Activated CD4-positive, alpha-beta T cell treated with anti-CD3 and anti-CD28 coated beads, Interleukin-2, Interleukin-6, amounts not matched to agents 100 ng/mL and 50 ng/mL, durations not matched to agents 16 hours and 8 hours (primary cell): ENCODE data around the gene NUP188.
A peak's percentile ranks its signal among the peaks of the same experiment; 100 is the strongest.
"Not testable (repeated sequence)": the region's sequence is repeated elsewhere in the genome, so short reads cannot be mapped to it uniquely, and the experiment has no call there.

Experiments
- DNase-seq: peaks from one replicate; pipeline ENCODE4 v3.0.0-alpha.2; 2020

The NUP188 gene

DNA sequence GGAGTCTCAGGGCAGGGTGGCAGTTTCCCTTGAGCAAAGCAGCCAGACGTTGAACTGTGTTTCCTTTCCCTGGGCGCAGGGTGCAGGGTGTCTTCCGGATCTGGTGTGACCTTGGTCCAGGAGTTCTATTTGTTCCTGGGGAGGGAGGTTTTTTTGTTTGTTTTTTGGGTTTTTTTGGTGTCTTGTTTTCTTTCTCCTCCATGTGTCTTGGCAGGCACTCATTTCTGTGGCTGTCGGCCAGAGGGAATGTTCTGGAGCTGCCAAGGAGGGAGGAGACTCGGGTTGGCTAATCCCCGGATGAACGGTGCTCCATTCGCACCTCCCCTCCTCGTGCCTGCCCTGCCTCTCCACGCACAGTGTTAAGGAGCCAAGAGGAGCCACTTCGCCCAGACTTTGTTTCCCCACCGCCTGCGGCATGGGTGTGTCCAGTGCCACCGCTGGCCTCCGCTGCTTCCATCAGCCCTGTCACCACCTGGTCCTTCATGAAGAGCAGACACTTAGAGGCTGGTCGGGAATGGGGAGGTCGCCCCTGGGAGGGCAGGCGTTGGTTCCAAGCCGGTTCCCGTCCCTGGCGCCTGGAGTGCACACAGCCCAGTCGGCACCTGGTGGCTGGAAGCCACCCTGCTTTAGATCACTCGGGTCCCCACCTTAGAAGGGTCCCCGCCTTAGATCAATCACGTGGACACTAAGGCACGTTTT, 30.2 kb upstream of the NUP188 start:
- DNase-seq, result no peak

GRCh38 chr9:128918921-128919320, 28.6 kb upstream of the NUP188 start:
- DNase-seq, result no peak

DNA sequence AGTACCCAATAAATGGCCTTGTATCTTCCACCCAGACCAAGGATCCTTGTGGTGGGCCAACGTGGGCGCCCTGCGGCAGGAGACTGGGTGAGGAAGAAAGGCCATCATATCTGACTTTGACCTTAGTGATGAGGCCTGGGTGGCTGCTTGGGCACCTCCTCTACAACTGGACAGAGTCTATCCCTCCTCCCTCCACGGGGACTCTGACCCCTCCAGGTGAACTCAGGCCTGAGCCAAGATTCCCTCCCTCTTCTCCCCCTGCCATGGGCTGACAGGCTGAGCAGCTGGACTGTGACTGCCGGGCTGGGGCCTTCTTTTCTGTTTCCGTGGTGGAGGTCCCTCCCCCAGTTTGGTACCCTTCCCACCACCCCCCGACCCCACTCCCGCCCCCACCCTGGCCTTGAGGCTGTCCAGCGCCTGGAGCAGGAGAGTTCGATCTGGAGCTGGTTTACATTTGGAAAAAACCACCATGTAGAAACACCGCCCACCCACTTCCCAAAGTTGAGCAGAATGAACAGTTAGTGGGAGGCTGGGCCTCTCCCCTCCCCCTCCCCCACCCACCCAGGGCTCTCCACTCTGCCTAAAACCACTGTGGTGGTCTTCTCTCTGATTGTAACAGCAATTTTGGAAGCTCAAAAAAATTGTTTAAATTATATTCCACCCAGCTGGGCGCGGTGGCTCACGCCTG, 28.0 kb upstream of the NUP188 start:
- no peak for DNase-seq

DNA sequence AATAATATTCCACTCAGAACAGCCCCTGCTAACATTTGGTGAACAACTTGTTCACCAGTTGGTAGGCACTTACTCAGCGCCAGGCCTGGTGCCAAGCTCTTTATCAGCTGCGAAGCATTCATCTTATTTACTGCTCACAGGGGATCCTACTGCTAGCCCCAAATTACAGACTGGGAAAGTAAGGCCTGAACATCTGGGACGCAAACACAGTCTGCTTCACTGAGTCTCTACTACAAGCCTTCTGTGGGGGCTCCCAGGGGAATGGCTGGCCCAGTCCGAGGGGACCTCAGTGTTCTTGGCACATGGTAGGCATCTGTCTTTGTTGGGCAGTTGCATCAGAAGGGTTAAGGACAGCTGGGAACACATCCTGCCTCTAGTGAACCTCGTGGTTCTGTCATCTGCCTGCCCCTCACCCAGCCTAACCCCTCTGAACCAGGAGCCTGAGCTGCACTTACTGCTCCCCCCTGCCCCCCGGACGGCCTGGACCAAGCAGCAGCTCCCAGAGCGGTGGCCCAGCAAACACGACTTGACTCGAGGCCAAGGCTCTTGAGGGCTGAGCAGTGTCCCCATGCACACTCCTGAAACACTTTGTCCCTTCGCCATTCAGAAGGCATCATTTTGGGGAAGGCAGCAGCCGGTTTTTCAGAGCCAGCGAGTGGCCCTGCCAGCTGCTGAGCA, 27.0 kb upstream of the NUP188 start, which contains the start of gene PHYHD1:
Gene PHYHD1, plus strand, starts transcription at position 602 of the 678 bp plus-strand sequence. CDS start 1,342 bp downstream, outside the sequence.
- no peak for DNase-seq

DNA sequence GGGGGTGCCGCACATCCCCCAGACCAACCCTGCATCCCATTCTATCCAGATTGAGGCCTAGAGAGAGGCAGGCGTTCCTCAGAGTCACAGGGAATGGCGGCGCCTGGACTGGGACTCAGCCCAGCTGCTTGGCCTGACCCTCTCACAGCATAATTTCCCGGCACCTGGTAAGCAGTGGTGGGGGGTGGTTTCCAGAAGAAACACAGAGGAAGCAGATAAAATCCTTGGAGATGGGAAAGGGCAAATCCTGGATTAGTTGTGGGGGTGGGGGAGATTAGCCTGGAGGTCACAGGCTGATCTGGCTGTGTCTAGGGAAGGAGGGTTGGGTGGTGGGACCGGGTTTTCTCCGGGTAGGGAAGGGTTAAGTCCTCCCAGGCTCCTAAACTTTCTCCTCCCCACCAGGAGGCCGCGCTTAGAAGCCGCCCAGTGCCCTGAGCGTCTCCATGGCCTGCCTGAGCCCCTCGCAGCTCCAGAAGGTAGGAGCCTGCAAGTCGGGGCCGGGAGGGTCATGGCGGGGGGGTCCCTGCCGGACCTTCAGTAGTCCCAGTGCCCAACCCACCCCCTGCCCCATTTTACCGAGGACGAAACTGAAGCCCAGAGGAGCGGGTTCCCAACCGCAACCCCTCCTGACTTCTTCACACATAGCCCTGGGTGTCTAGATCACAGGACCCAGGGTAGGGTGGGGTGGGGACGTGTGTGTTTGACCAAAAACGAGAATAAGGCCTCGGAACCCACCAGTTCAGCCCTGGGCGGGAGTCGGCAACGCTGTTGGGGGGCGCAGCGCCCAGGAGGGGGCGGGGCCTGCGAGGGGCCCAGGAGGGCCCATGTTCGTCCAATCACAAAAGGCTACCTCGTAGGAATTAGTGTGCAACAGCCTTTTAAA, 25.4 kb upstream of the NUP188 start:
- no peak for DNase-seq

DNA sequence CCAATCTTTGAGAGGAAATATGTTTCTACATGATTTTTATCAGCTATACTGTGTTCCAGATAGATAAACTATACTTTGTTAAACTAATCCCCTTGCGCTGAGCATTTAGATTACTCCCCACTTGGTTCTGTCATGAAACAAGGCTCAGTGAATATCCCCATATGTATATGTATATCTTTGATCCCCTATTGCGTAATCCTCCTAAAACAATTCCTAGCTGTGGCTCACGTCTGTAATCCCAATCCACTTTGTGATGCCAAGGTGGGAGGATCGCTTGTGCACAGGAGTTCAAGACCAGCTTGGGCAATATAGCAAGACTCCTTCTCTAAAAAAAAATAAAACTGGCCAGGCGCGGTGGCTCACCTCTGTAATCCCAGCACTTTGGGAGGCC, 24.0 kb upstream of the NUP188 start:
- DNase-seq, result no peak

GRCh38 chr9:128927731-128928411, 19.6 kb upstream of the NUP188 start:
- peak; percentile 59 for DNase-seq

GRCh38 chr9:128928624-128929023, 18.9 kb upstream of the NUP188 start:
- no peak for DNase-seq

- DNase-seq, result no peak
Measured at GRCh38 chr9:128929560-128929959, 17.9 kb upstream of the NUP188 start.

DNA sequence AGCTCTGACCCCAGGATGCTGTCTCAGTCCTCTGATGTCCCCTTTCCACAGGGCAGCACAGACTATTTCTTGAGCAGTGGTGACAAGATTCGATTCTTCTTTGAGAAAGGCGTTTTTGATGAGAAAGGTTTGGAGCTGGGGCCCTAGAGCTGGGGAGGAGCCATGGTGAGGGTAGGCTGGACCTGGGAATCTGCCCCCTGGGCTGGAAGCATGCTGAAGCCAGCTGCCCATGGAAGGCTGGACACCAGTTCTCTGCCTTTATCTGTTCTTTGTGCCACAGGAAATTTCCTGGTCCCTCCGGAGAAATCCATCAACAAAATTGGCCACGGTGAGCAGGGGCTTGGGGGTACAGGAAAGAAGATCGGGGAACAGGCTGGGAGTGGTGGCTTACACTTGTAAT, 13.8 kb upstream of the NUP188 start:
- no peak for DNase-seq

GRCh38 chr9:128936171-128936865, 11.2 kb upstream of the NUP188 start:
- no peak for DNase-seq

DNA sequence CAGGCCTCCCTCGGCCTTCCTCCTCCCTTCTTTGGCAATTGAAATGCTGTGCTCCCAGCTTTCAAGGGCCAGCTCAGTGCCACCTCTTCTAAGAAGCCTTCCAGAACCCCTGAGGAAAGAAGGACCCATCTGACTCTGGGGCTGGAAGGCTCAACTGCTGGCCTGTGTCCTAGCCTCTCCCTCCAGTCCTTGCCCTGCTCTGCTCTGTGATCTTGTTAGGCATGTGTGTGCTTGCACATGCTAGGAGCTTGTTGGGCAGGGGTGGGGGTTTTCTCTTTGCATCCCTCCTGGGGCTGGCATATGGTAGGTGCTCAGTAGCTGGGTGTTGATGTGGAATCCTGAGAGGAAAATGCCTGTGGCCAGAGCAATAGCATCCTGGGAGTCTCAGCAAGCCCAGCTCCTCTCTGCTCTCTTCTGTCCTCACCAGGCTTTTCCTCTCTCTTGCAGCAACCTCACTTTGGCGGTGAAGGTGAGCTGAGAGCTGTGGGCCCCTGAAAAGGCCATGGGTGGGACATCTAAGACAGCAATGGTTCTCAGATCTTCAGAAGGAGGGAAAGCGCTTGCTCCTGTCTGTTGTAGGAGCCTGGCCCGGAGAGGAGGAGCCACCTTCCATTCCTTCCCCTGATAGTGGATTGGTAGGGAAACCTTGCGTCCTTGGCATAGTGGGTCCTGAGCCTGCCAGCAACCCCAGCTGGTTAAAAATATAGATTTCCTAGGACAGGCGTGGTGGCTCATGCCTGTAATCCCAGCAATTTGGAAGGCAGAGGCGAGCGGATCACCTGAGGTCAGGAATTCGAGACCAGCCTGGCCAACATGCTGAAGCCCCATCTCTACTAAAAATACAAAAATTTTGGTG, 10.0 kb upstream of the NUP188 start:
- DNase-seq, result no peak

GRCh38 chr9:128940271-128940921, 7.1 kb upstream of the NUP188 start:
- DNase-seq, result no peak

GRCh38 chr9:128940946-128941755, 6.3 kb upstream of the NUP188 start:
- no peak for DNase-seq

GRCh38 chr9:128943832-128944620, 3.5 kb upstream of the NUP188 start:
- no peak for DNase-seq

DNA sequence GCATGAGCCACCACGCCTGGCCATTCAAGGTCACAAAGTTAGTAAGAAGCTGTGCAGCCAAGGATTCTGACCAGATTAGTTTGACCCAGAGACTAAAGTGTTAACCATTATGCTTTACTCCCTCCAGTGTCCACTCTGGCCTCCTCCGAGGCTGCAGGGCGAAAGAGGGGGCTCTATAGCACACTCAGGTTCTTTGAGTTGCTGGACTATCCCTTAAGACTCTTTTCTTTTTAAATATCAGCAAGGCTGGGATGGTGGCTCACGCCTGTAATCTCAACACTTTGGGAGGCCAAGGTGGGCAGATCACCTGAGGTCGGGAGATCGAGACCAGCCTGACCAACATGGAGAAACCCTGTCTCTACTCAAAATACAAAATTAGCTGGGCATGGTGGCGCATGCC, 2.5 kb upstream of the NUP188 start:
- not testable (repeated sequence) for DNase-seq

DNA sequence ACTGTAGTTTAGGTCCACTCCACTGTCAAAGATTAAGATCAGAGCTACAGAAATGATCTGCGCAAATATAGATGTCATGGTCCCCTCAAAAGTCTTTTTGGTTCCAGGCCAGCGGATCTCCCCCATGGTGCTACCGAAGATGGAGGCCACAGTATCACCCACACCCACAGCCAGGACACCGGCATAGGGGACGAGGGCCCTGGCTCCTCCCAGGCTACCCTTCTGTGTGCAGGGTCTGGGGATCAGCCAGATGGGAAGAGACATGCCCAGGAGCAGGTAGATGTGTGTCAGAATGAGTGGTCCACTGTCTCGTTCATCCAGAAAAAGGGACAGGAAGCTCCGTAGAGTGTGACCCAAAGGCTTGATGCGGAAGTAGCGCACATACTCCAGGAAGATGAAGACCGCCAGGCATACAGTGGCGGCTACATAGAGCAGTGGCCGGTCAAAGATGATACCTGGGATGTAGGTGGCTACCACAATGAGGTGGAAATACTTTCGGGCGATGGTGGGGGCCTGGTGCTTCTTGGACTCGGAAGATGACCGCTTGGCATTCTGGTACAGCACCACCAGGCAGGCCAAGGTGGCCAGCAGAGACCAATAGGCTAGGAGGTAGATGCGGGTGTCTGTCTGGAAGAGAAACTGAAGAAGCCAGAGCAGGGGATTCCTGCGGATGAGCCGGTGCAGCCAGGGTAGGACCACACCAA, 1.5 kb upstream of the NUP188 start:
- no peak for DNase-seq
